ENCODE data around the gene ZDHHC3. TPM values are rescaled to one million over a fixed set of nuclear protein-coding genes. Genes with fewer than 3 reads are reported as not detected.

ZDHHC3 gene
- total RNA-seq, 6 donors from 2014 or later, result 98.0 to 179 (median 115) TPM

- 95 to 98% methylated on average over 4 of the region's 4 CpGs for WGBS, 2 donors
- no peaks in the 10 kb centered on the region for H3K9me3 ChIP-seq
- H3K27me3 ChIP-seq, result no peaks in the 10 kb centered on the region
- TF ChIP-seq POLR2AphosphoS5 (IDR thresholded peaks at IDR 0.05) (no peak), CTCF (IDR thresholded peaks at IDR 0.05) (no peak), POLR2A (IDR thresholded peaks at IDR 0.05) (no peak), EP300 (IDR thresholded peaks at IDR 0.05) (no peak)
- H3K36me3 ChIP-seq, result peaks cover 3 to 80% (median 23%) of the 10 kb centered on the region in 4 donors
- H3K4me1 ChIP-seq, result peaks cover 0 to 5% (median 2%) of the 10 kb centered on the region in 4 donors
- ATAC-seq (ENCODE audit: low FRiP score in 2 of 2) (no peak), DNase-seq (no peak)
- H3K4me3 ChIP-seq, result no peak overlapping the region
- H3K27ac ChIP-seq, result no peak overlapping the region
Observed at GRCh38 chr3:45000823-45001222, 24.8 kb upstream of the ZDHHC3 start.

GRCh38 chr3:44999782-45000181, 23.8 kb upstream of the ZDHHC3 start:
- Histone ChIP-seq H3K27me3 (no peaks in the 10 kb centered on the region), H3K4me1 (peaks cover 8 to 15% (median 12%) of the 10 kb centered on the region in 4 donors), H3K27ac (no peak overlapping the region), H3K36me3 (peaks cover 3 to 75% (median 19%) of the 10 kb centered on the region in 4 donors), H3K9me3 (no peaks in the 10 kb centered on the region), H3K4me3 (no peak overlapping the region)
- ATAC-seq (ENCODE audit: low FRiP score in 2 of 2), result no peak
- TF ChIP-seq CTCF (IDR thresholded peaks at IDR 0.05), result no peak
- no peak for TF ChIP-seq EP300 (IDR thresholded peaks at IDR 0.05)
- TF ChIP-seq POLR2AphosphoS5 (IDR thresholded peaks at IDR 0.05), result no peak
- no peak for TF ChIP-seq POLR2A (IDR thresholded peaks at IDR 0.05)
- WGBS, 2 donors, result 71% methylated on average over 2 of the region's 2 CpGs
- DNase-seq, result peak in 1 of 2 donors; percentile 64

- Histone ChIP-seq H3K9me3 (no peaks in the 10 kb centered on the region), H3K27me3 (no peaks in the 10 kb centered on the region), H3K4me1 (peaks cover 8 to 26% (median 18%) of the 10 kb centered on the region in 4 donors), H3K4me3 (no peak overlapping the region), H3K36me3 (peaks cover 0 to 63% (median 17%) of the 10 kb centered on the region in 4 donors), H3K27ac (no peak overlapping the region)
- WGBS, 2 donors, result 68 to 73% methylated on average over 3 of the region's 3 CpGs
- ATAC-seq (ENCODE audit: low FRiP score in 2 of 2) (no peak), DNase-seq (no peak)
- no peak for TF ChIP-seq POLR2A (IDR thresholded peaks at IDR 0.05)
- no peak for TF ChIP-seq CTCF (IDR thresholded peaks at IDR 0.05)
- TF ChIP-seq EP300 (IDR thresholded peaks at IDR 0.05), result no peak
- TF ChIP-seq POLR2AphosphoS5 (IDR thresholded peaks at IDR 0.05), result no peak
Observed at GRCh38 chr3:44996556-44996969, 20.6 kb upstream of the ZDHHC3 start.

- DNase-seq (peak; percentile 33 to 47), ATAC-seq (ENCODE audit: low FRiP score in 2 of 2) (peak in 1 of 2 donors; percentile 64)
- H3K4me1 ChIP-seq, result peaks cover 8 to 26% (median 18%) of the 10 kb centered on the region in 4 donors
- peak overlapping the region in 1 of 4 donors; percentile 24 for H3K27ac ChIP-seq
- H3K36me3 ChIP-seq, result peaks cover 0 to 63% (median 20%) of the 10 kb centered on the region in 4 donors
- WGBS, 2 donors, result 69 to 86% methylated on average over 8 of the region's 8 CpGs
- no peak overlapping the region for H3K4me3 ChIP-seq
- H3K27me3 ChIP-seq, result no peaks in the 10 kb centered on the region
- no peaks in the 10 kb centered on the region for H3K9me3 ChIP-seq
- TF ChIP-seq POLR2AphosphoS5 (IDR thresholded peaks at IDR 0.05), result no peak
- TF ChIP-seq CTCF (IDR thresholded peaks at IDR 0.05), result no peak
- no peak for TF ChIP-seq POLR2A (IDR thresholded peaks at IDR 0.05)
- no peak for TF ChIP-seq EP300 (IDR thresholded peaks at IDR 0.05)
Observed at GRCh38 chr3:44995142-44995770, 19.3 kb upstream of the ZDHHC3 start.
